Stomach (tissue), 4 donors: ENCODE data around the gene EN2.

ENCODE experiments used
- CTCF ChIP-seq, 7 experiments: fragments of 450-650 bp in 4 of 7; fragments of 200-600 bp in 3 of 7; sonication (generic) in 3 of 7; IDR thresholded peaks; one replicate each; pipeline ENCODE4 v1.5.1; 2016 to 2019; ENCODE audit warnings: antibody characterized with exemption in 7 of 7, control low read depth in 2 of 7, mild to moderate bottlenecking in 1 of 7
- EP300 ChIP-seq: sonication (generic); formaldehyde crosslinking; IDR thresholded peaks from one replicate; pipeline ENCODE4 v1.6.1; 2017; ENCODE audit warnings: antibody characterized with exemption
- POLR2A ChIP-seq, 4 donors: fragments of 450-650 bp; IDR thresholded peaks; one replicate each; pipeline ENCODE4 v1.6.1; 2016; ENCODE audit warnings: antibody characterized with exemption in 4 of 4, control low read depth in 2 of 4, mild to moderate bottlenecking in 1 of 4, moderate library complexity in 1 of 4
- POLR2AphosphoS5 ChIP-seq, 3 donors: sonication (generic); formaldehyde crosslinking; IDR thresholded peaks; one replicate each; pipeline ENCODE4 v1.6.1; 2016; ENCODE audit warnings: antibody characterized with exemption in 3 of 3

- TF ChIP-seq CTCF (IDR thresholded peaks at IDR 0.05): no peak
- no peak for TF ChIP-seq EP300
- TF ChIP-seq POLR2A (IDR thresholded peaks at IDR 0.05): no peak
- TF ChIP-seq POLR2AphosphoS5 (IDR thresholded peaks at IDR 0.05): no peak
These were observed 37.7 kb downstream of the EN2 start for GRCh38 chr7:155495440-155496248.
